GM12878 (cell line): ENCODE measurements around the gene SRMS. TPM values are rescaled to one million over a fixed set of nuclear protein-coding genes. Genes with fewer than 3 reads are reported as not detected.

ENCODE experiments used
- ATAC-seq: fragments of 200-7000 bp; cut with Tn5 transposase; 3 replicates; pipeline ENCODE4 v1.9.1; 2020; ENCODE audit warnings: mild to moderate bottlenecking, moderate library complexity
- BruUV-seq: library from RNA; stranded (reverse); fragments of 400-500 nt; replicated peaks from 2 replicates; lab custom pipeline; 2021; lab: Mats Ljungman, UMichigan
- CTCF ChIA-PET: fragments of 300-600 bp; sonication (Branson Sonifier 250); formaldehyde crosslinking; extraction: SDS; loops from one replicate; lab custom pipeline; 2021; ENCODE audit warnings: inconsistent platforms; lab: Yijun Ruan, JAX
- POLR2A ChIA-PET: fragments of 350-600 bp; formaldehyde crosslinking; extraction: SDS; loops from one replicate; lab custom pipeline; 2021; ENCODE audit warnings: inconsistent platforms; lab: Charles Lee
- RAD21 ChIA-PET: fragments of 300-600 bp; sonication (Branson Sonifier 250); formaldehyde crosslinking; loops from one replicate; lab custom pipeline; 2023; ENCODE audit warnings: antibody characterized with exemption; ENCODE audit not compliant: unreplicated experiment; lab: Charles Lee
- SMC1A ChIA-PET: fragments of 300-600 bp; sonication (Branson Sonifier 250); formaldehyde crosslinking; loops from one replicate; lab custom pipeline; 2023; ENCODE audit not compliant: unreplicated experiment, uncharacterized antibody; lab: Charles Lee
- DNase-seq: peaks from one replicate; pipeline ENCODE4 v3.0.0-alpha.2; 2011; ENCODE audit warnings: low read depth, low spot score
- FAIRE-seq: peaks from 3 replicates; lab custom pipeline; 2011; peaks lifted over from hg19 to GRCh38; lab: Jason Lieb, UNC
- H2AFZ ChIP-seq: 2 replicates; pipeline ENCODE4 v1.6.0; 2011; ENCODE audit warnings: low read depth, low read length, control low read depth; ENCODE audit not compliant: control insufficient read depth
- H3K27ac ChIP-seq: 2 replicates; pipeline ENCODE4 v1.5.1; 2011; ENCODE audit warnings: control low read depth; ENCODE audit not compliant: control insufficient read depth, insufficient read depth
- H3K27me3 ChIP-seq, 2 experiments: replicated peaks in 1 of 2; 2 replicates each; pipeline versions ENCODE4 v1.6.0 to v1.6.1; 2011; ENCODE audit warnings: low read length in 1 of 2; ENCODE audit not compliant: control insufficient read depth in 2 of 2, insufficient read depth in 2 of 2
- H3K36me3 ChIP-seq, 2 experiments: 2 replicates each; pipeline ENCODE4 v1.5.1; 2011; ENCODE audit warnings: low read length in 1 of 2; ENCODE audit not compliant: control insufficient read depth in 2 of 2, insufficient read depth in 2 of 2
- H3K4me1 ChIP-seq: 2 replicates; pipeline ENCODE4 v1.6.1; 2011; ENCODE audit warnings: mild to moderate bottlenecking, low read length, moderate library complexity, mixed read lengths; ENCODE audit not compliant: control insufficient read depth, insufficient read depth
- H3K4me2 ChIP-seq: 2 replicates; pipeline ENCODE4 v1.6.0; 2011; ENCODE audit warnings: control low read depth; ENCODE audit not compliant: control insufficient read depth, insufficient read depth
- H3K4me3 ChIP-seq: fragments of 200-600 bp; sonication (generic); 2 replicates; pipeline ENCODE4 v1.5.1; 2016
- H3K79me2 ChIP-seq: 2 replicates; pipeline ENCODE4 v1.6.0; 2011; ENCODE audit warnings: low read length; ENCODE audit not compliant: control insufficient read depth, insufficient read depth
- H3K9ac ChIP-seq: 2 replicates; pipeline ENCODE4 v1.8.0; 2011; ENCODE audit warnings: low read length, control low read depth, mixed read lengths; ENCODE audit not compliant: control insufficient read depth, insufficient read depth
- H3K9me3 ChIP-seq: replicated peaks from 3 replicates; pipeline ENCODE4 v1.5.1; 2011; ENCODE audit warnings: mild to moderate bottlenecking, low read length; ENCODE audit not compliant: control insufficient read depth, insufficient read depth
- H4K20me1 ChIP-seq: 2 replicates; pipeline ENCODE4 v1.6.0; 2011; ENCODE audit not compliant: control insufficient read depth, insufficient read depth
- ASH2L ChIP-seq: fragments of 300-600, 200-600 bp; sonication (generic); IDR thresholded peaks from 2 replicates; pipeline ENCODE4 v1.6.1; 2017; ENCODE audit warnings: low read depth, mild to moderate bottlenecking, borderline replicate concordance
- BRCA1 ChIP-seq: IDR thresholded peaks from 2 replicates; pipeline ENCODE4 v1.6.1; 2011; ENCODE audit warnings: low read depth, low read length, improper control_type of control experiment
- MEF2B ChIP-seq: fragments of 450-650 bp; IDR thresholded peaks from 2 replicates; pipeline ENCODE4 v1.6.1; 2018; ENCODE audit warnings: mild to moderate bottlenecking, moderate library complexity; ENCODE audit not compliant: partially characterized antibody, poor library complexity, severe bottlenecking
- MTA3 ChIP-seq: IDR thresholded peaks from 2 replicates; pipeline ENCODE4 v1.6.1; 2012; ENCODE audit warnings: low read length, inconsistent platforms, borderline replicate concordance
- NR2C2 ChIP-seq: IDR thresholded peaks from 2 replicates; pipeline ENCODE4 v1.6.1; 2011; ENCODE audit warnings: borderline replicate concordance, low read depth; ENCODE audit not compliant: control insufficient read depth, insufficient read length
- NR2F1 ChIP-seq: fragments of 450-650 bp; conservative IDR thresholded peaks from 2 replicates; pipeline ENCODE4 v1.6.1; 2017; ENCODE audit warnings: mild to moderate bottlenecking
- RAD51 ChIP-seq: fragments of 450-650 bp; IDR thresholded peaks from 2 replicates; pipeline ENCODE4 v1.6.1; 2016; ENCODE audit warnings: moderate library complexity, mild to moderate bottlenecking, inconsistent platforms
- SREBF1 ChIP-seq: IDR thresholded peaks from 2 replicates; pipeline ENCODE4 v1.6.1; 2012; ENCODE audit warnings: mild to moderate bottlenecking, low read length
- TARDBP ChIP-seq: IDR thresholded peaks from 2 replicates; pipeline ENCODE4 v1.6.1; 2016; ENCODE audit warnings: borderline replicate concordance
- TCF7 ChIP-seq: IDR thresholded peaks from 2 replicates; pipeline ENCODE4 v1.6.1; 2014; ENCODE audit warnings: antibody characterized with exemption, borderline replicate concordance
- WGBS: methylation state at CpG from one replicate; pipeline ENCODE4 v1.1.6; 2016; ENCODE audit warnings: low lambda C conversion rate; ENCODE audit not compliant: insufficient replicate concordance, insufficient coverage; ENCODE audit errors: missing lambda C conversion rate; 5-methylcytosine and 5-hydroxymethylcytosine counted together
- in situ Hi-C: fragments of 300-500 bp; cut with MboI; formaldehyde crosslinking; loops from 9 replicates; pipeline ENCODE4 v1.14.3; 2018; ENCODE audit warnings: mixed read lengths
- intact Hi-C: fragments of 100-400 bp; cut with micrococcal nuclease; formaldehyde crosslinking; loops from one replicate; pipeline ENCODE4 v1.14.2; 2022; ENCODE audit not compliant: unreplicated experiment
- polyA plus RNA-seq, 11 experiments: library from polyadenylated mRNA; depleted of rRNA in 4 of 11; unstranded in 6 of 11; stranded (reverse) in 5 of 11; fragments of >200 nt; fragmentation: Nextera tagmentation in 4 of 11; fragmentation: Illumina TruSeq in 1 of 11; extraction: Ambion mirVana in 4 of 11; extraction: Trizol in 1 of 11; gene quantifications; 1 replicate in 1 of 11; 2 replicates in 10 of 11; pipeline versions ENCODE4 v1.2.1 to v1.2.3, GENCODE V29; 2011 to 2016; ENCODE audit warnings: inconsistent platforms in 2 of 11, missing spikeins in 2 of 11, low read depth in 1 of 11
- total RNA-seq, 4 experiments: library from RNA; depleted of rRNA in 3 of 4; stranded (reverse); fragments of >200 nt in 3 of 4; fragmentation: Illumina TruSeq in 1 of 4; extraction: Trizol in 1 of 4; gene quantifications; 2 replicates each; pipeline versions ENCODE4 v1.2.1 to v1.2.3, GENCODE V29; 2013 to 2021
- TF ChIP-seq, protein P1 (sequence below): fragments of 450-650 bp; IDR thresholded peaks from 2 replicates; pipeline ENCODE4 v1.6.1; 2017; ENCODE audit warnings: mild to moderate bottlenecking, low read depth, inconsistent platforms; ENCODE audit not compliant: poor library complexity, severe bottlenecking

SRMS gene
- total and polyA plus RNA-seq, 10 of the 15 experiments (the other 5 are each of a cell fraction or from before 2014, with no cell fraction given) = not detected

- no peaks in the 10 kb centered on the region for H3K9me3 ChIP-seq
- CTCF ChIA-PET = interaction anchor here (0.6 to 2.8 kb wide), 16 partner anchors 8 to 521 kb away, joined by 3 to 24 read pairs (median 5); partner anchors contain the start of gene PRPF6
- no peaks in the 10 kb centered on the region for H4K20me1 ChIP-seq
- BruUV-seq = no TSS peak
- FAIRE-seq (no peak), ATAC-seq (no peak)
- H3K36me3 ChIP-seq = no peaks in the 10 kb centered on the region
- H3K79me2 ChIP-seq = no peaks in the 10 kb centered on the region
- no peak overlapping the region; the same call in 1 of the 2 replicates for H3K4me3 ChIP-seq
- H3K4me2 ChIP-seq = peak overlapping the region; percentile 77
- intact Hi-C loops = loop anchor here (5.0 kb wide), 4 partner anchors 91 to 586 kb away; partner anchors contain the start of gene GMEB2
- POLR2A ChIA-PET = interaction anchor here (2.2 to 2.3 kb wide), 2 partner anchors 15 to 16 kb away, joined by 11 to 33 read pairs; partner anchors contain the start of gene PPDPF
- no peak overlapping the region for H3K27ac ChIP-seq
- H3K4me1 ChIP-seq = peaks cover 14% of the 10 kb centered on the region
- RAD21 ChIA-PET = interaction anchor here (1.1 to 3.2 kb wide), 16 partner anchors 16 to 521 kb away, joined by 3 to 41 read pairs (median 9); partner anchors contain the start of genes ARFRP1, HELZ2, LIME1 and PPDPF
- H3K27me3 ChIP-seq = no peaks in the 10 kb centered on the region
- in situ Hi-C loops = no loop called here
- TF ChIP-seq RAD51 (no peak), ASH2L (no peak), NR2F1 (0 out of 2 replicates have a peak, but pooled peaks have one; percentile 16), TARDBP (no peak), BRCA1 (no peak), MEF2B (peak; percentile 21), TCF7 (no peak), SREBF1 (no peak), MTA3 (no peak), NR2C2 (no peak)
- TF ChIP-seq, protein P1, sequence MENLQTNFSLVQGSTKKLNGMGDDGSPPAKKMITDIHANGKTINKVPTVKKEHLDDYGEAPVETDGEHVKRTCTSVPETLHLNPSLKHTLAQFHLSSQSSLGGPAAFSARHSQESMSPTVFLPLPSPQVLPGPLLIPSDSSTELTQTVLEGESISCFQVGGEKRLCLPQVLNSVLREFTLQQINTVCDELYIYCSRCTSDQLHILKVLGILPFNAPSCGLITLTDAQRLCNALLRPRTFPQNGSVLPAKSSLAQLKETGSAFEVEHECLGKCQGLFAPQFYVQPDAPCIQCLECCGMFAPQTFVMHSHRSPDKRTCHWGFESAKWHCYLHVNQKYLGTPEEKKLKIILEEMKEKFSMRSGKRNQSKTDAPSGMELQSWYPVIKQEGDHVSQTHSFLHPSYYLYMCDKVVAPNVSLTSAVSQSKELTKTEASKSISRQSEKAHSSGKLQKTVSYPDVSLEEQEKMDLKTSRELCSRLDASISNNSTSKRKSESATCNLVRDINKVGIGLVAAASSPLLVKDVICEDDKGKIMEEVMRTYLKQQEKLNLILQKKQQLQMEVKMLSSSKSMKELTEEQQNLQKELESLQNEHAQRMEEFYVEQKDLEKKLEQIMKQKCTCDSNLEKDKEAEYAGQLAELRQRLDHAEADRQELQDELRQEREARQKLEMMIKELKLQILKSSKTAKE = no peak
- TF ChIP-seq, all 136 proteins: peak for 2
- Histone ChIP-seq H3K9ac (no peak overlapping the region), H2AFZ (no peak overlapping the region)
- 64% methylated on average over 33 of the region's 35 CpGs for WGBS
- no peak for DNase-seq
- SMC1A ChIA-PET = interaction anchor here (1.1 to 2.6 kb wide), 7 partner anchors 15 to 584 kb away, joined by 3 to 16 read pairs (median 8); partner anchors contain the start of gene ARFGAP1
These were observed 11.1 kb downstream of the SRMS start for GRCh38 chr20:63536241-63536977.
